OCI-LY3 (cell line): ENCODE data around the gene TTYH3.

ENCODE experiments used
- H2AFZ ChIP-seq: fragments of 200-600, 300-600 bp; shearing (Covaris generic); 2 replicates; pipeline ENCODE4 v1.6.0; 2014; ENCODE audit warnings: antibody characterized with exemption, low read depth, low read length
- H3K27ac ChIP-seq: fragments of 200-600, 300-600 bp; sonication (generic); 2 replicates; pipeline ENCODE4 v1.5.1; 2014; ENCODE audit warnings: mild to moderate bottlenecking, low read length, moderate library complexity, mixed read lengths
- H3K27me3 ChIP-seq: fragments of 200-600, 300-600 bp; sonication (generic); 2 replicates; pipeline ENCODE4 v1.6.1; 2014; ENCODE audit warnings: low read depth, low read length, mixed read lengths
- H3K36me3 ChIP-seq: fragments of 200-600, 300-600 bp; sonication (generic); replicated peaks from 2 replicates; pipeline ENCODE3; 2014; ENCODE audit warnings: low read depth, low read length, mixed read lengths
- H3K4me1 ChIP-seq: fragments of 300-600, 200-600 bp; sonication (generic); 2 replicates; pipeline ENCODE4 v1.6.1; 2014; ENCODE audit warnings: low read length, mixed read lengths
- H3K4me2 ChIP-seq: fragments of 200-600, 300-600 bp; sonication (generic); 2 replicates; pipeline ENCODE4 v1.6.1; 2014; ENCODE audit warnings: low read length, mixed read lengths
- H3K4me3 ChIP-seq: fragments of 300-600, 200-600 bp; sonication (generic); 2 replicates; pipeline ENCODE4 v1.5.1; 2014; ENCODE audit warnings: antibody characterized with exemption, mild to moderate bottlenecking, low read length, moderate library complexity
- H3K79me2 ChIP-seq: fragments of 300-600, 200-600 bp; shearing (Covaris generic); 2 replicates; pipeline ENCODE4 v1.6.1; 2014; ENCODE audit warnings: mild to moderate bottlenecking, low read length, mixed read lengths
- H3K9ac ChIP-seq: fragments of 300-600, 200-600 bp; shearing (Covaris generic); 2 replicates; pipeline ENCODE4 v1.6.0; 2014; ENCODE audit warnings: mild to moderate bottlenecking, low read length, moderate library complexity
- H3K9me3 ChIP-seq: fragments of 200-600, 300-600 bp; shearing (Covaris generic); 2 replicates; pipeline ENCODE4 v1.6.1; 2014; ENCODE audit warnings: low read length, mixed read lengths; ENCODE audit not compliant: insufficient read depth
- H4K20me1 ChIP-seq: fragments of 200-600, 300-600 bp; sonication (generic); 2 replicates; pipeline ENCODE4 v1.6.1; 2016; ENCODE audit warnings: low read length, mixed read lengths; ENCODE audit not compliant: insufficient read depth
- CTCF ChIP-seq: fragments of 200-600, 300-600 bp; sonication (generic); IDR thresholded peaks from 2 replicates; pipeline ENCODE4 v1.5.1; 2014; ENCODE audit warnings: antibody characterized with exemption, low read length, low read depth
- EZH2phosphoT487 ChIP-seq: fragments of 200-600 bp; shearing (Covaris generic); IDR thresholded peaks from 2 replicates; pipeline ENCODE4 v1.6.1; 2018; ENCODE audit warnings: antibody characterized with exemption, mixed run types, low read depth

TTYH3 gene

GRCh38 chr7:2631946-2632732, at the start of gene TTYH3:
Gene TTYH3, plus strand, starts transcription at chr7:2631986. Its CDS starts 170 bp downstream, at chr7:2632156.
- H4K20me1 ChIP-seq: peaks cover 12% of the 10 kb centered on the region; the same call in 1 of the 2 replicates
- no peaks in the 10 kb centered on the region; the same call in 1 of the 2 replicates for H3K79me2 ChIP-seq
- no peak within 1 kb of the TSS for H3K27ac ChIP-seq
- H3K9ac ChIP-seq: peak within 1 kb of the TSS; percentile 84
- TF ChIP-seq CTCF: no peak
- TF ChIP-seq EZH2phosphoT487: no peak
- H3K27me3 ChIP-seq: no peaks in the 10 kb centered on the region
- H2AFZ ChIP-seq: no peak within 1 kb of the TSS
- H3K36me3 ChIP-seq: no peaks in the 10 kb centered on the region
- no peaks in the 10 kb centered on the region for H3K9me3 ChIP-seq
- peaks cover 11% of the 10 kb centered on the region for H3K4me1 ChIP-seq
- H3K4me3 ChIP-seq: peak within 1 kb of the TSS; percentile 98
- H3K4me2 ChIP-seq: peak within 1 kb of the TSS; percentile 84

GRCh38 chr7:2582006-2582735, 49.6 kb upstream of the TTYH3 start:
- H3K4me2 ChIP-seq: no peak overlapping the region
- H3K27me3 ChIP-seq: no peaks in the 10 kb centered on the region
- H3K79me2 ChIP-seq: no peaks in the 10 kb centered on the region; the same call in 1 of the 2 replicates
- no peak overlapping the region for H3K4me3 ChIP-seq
- H3K9ac ChIP-seq: no peak overlapping the region
- peaks cover 10% of the 10 kb centered on the region for H3K36me3 ChIP-seq
- H2AFZ ChIP-seq: no peak overlapping the region
- TF ChIP-seq EZH2phosphoT487: no peak
- TF ChIP-seq CTCF: no peak
- no peaks in the 10 kb centered on the region for H3K4me1 ChIP-seq
- no peaks in the 10 kb centered on the region for H3K9me3 ChIP-seq
- no peak overlapping the region for H3K27ac ChIP-seq
- no peaks in the 10 kb centered on the region for H4K20me1 ChIP-seq

GRCh38 chr7:2583798-2584580, 47.8 kb upstream of the TTYH3 start:
- Histone ChIP-seq H4K20me1 (no peaks in the 10 kb centered on the region), H3K27me3 (no peaks in the 10 kb centered on the region), H3K36me3 (peaks cover 10% of the 10 kb centered on the region), H3K4me2 (no peak overlapping the region), H2AFZ (no peak overlapping the region), H3K9me3 (no peaks in the 10 kb centered on the region), H3K4me1 (no peaks in the 10 kb centered on the region), H3K9ac (no peak overlapping the region), H3K4me3 (no peak overlapping the region), H3K79me2 (no peaks in the 10 kb centered on the region), H3K27ac (no peak overlapping the region)
- TF ChIP-seq EZH2phosphoT487: no peak

- H3K9ac ChIP-seq: no peak overlapping the region
- no peak for TF ChIP-seq CTCF
- TF ChIP-seq EZH2phosphoT487: no peak
- no peak overlapping the region for H3K4me3 ChIP-seq
- H3K36me3 ChIP-seq: peaks cover 10% of the 10 kb centered on the region
- no peaks in the 10 kb centered on the region for H4K20me1 ChIP-seq
- H3K79me2 ChIP-seq: no peaks in the 10 kb centered on the region
- H2AFZ ChIP-seq: no peak overlapping the region
- H3K4me2 ChIP-seq: no peak overlapping the region
- no peaks in the 10 kb centered on the region for H3K4me1 ChIP-seq
- H3K9me3 ChIP-seq: no peaks in the 10 kb centered on the region
- H3K27me3 ChIP-seq: no peaks in the 10 kb centered on the region
- H3K27ac ChIP-seq: no peak overlapping the region
Measured at GRCh38 chr7:2585446-2585845, 46.3 kb upstream of the TTYH3 start.
